Kidney (tissue), 14 donors: ENCODE results near the gene CCM2. TPM values are rescaled to one million over a fixed set of nuclear protein-coding genes. Genes with fewer than 3 reads are reported as not detected.

ENCODE experiments used
- DNase-seq, 5 donors: peaks; one replicate each; pipeline ENCODE4 v3.0.0-alpha.2; 2013 to 2020
- FAIRE-seq: peaks from 2 replicates; lab custom pipeline; 2012; peaks lifted over from hg19 to GRCh38; lab: Jason Lieb, UNC
- H3K27ac ChIP-seq, 2 donors: one replicate each; pipeline ENCODE4 v1.7.0; 2013; ENCODE audit warnings: low read depth in 2 of 2, low read length in 2 of 2, inconsistent platforms in 1 of 2
- H3K27me3 ChIP-seq: one replicate; pipeline ENCODE4 v1.7.1; 2013; ENCODE audit warnings: low read length, inconsistent platforms; ENCODE audit not compliant: control insufficient read depth, insufficient read depth
- H3K36me3 ChIP-seq, 3 donors: one replicate each; pipeline versions ENCODE4 v1.7.0 to v1.7.1; 2013; ENCODE audit warnings: low read length in 3 of 3, control low read depth in 1 of 3, inconsistent platforms in 1 of 3; ENCODE audit not compliant: insufficient read depth in 3 of 3, control insufficient read depth in 2 of 3
- H3K4me1 ChIP-seq, 3 donors: one replicate each; pipeline versions ENCODE4 v1.7.0 to v1.7.1; 2013; ENCODE audit warnings: low read length in 3 of 3, inconsistent platforms in 1 of 3, low read depth in 1 of 3; ENCODE audit not compliant: control insufficient read depth in 2 of 3, insufficient read depth in 2 of 3
- H3K4me3 ChIP-seq, 3 donors: one replicate each; pipeline versions ENCODE4 v1.7.0 to v1.8.1; 2013; ENCODE audit warnings: low read length in 3 of 3, control low read depth in 1 of 3, inconsistent platforms in 1 of 3
- H3K9ac ChIP-seq, 3 donors: one replicate each; pipeline versions ENCODE4 v1.7.0 to v1.7.1; 2013; ENCODE audit warnings: low read length in 3 of 3, control low read depth in 1 of 3, inconsistent platforms in 1 of 3
- H3K9me3 ChIP-seq, 3 donors: one replicate each; pipeline versions ENCODE4 v1.7.0 to v1.7.1; 2013; ENCODE audit warnings: low read length in 3 of 3, control low read depth in 1 of 3, inconsistent platforms in 1 of 3; ENCODE audit not compliant: control insufficient read depth in 2 of 3, insufficient read depth in 1 of 3
- intact Hi-C: fragments of 100-400 bp; cut with DNase I; formaldehyde crosslinking; loops from one replicate; pipeline ENCODE4 v1.11.1; 2022
- polyA plus RNA-seq: library from polyadenylated mRNA; stranded (reverse); fragments of 350-450 nt; fragmentation: Illumina TruSeq; extraction: RNeasy Lipid Tissue Mini Kit (QIAGEN cat#74804); gene quantifications from one replicate; pipeline ENCODE4 v1.2.3, GENCODE V29; 2014; ENCODE audit warnings: low read depth, low replicate concordance; ENCODE audit not compliant: insufficient read depth
- total RNA-seq: library from RNA; stranded (reverse); fragmentation: NEBNext Ultra II Directional; extraction: Animal tissue kit (Norgen Biotek cat#: 25700); gene quantifications from one replicate; pipeline ENCODE4 v1.2.1, GENCODE V29; 2021
- TF ChIP-seq, protein P1 (sequence below): IDR thresholded peaks from 3 replicates; pipeline ENCODE4 v1.5.1; 2012; ENCODE audit warnings: mild to moderate bottlenecking, moderate library complexity, borderline replicate concordance; ENCODE audit not compliant: insufficient read depth; ENCODE audit errors: extremely low read depth
- donor health status: control.
- donor health status: control.
- donor health status: control.
- donor health status: control.
- donor health status: control.
- donor health status: DM: yes; HTN: yes; CAD: no.
- donor health status: Normal renal cell carcinoma (clear cell type).

The CCM2 gene
- total and polyA plus RNA-seq, 2 donors from 2014 or later: 35.0 to 37.8 TPM

DNA sequence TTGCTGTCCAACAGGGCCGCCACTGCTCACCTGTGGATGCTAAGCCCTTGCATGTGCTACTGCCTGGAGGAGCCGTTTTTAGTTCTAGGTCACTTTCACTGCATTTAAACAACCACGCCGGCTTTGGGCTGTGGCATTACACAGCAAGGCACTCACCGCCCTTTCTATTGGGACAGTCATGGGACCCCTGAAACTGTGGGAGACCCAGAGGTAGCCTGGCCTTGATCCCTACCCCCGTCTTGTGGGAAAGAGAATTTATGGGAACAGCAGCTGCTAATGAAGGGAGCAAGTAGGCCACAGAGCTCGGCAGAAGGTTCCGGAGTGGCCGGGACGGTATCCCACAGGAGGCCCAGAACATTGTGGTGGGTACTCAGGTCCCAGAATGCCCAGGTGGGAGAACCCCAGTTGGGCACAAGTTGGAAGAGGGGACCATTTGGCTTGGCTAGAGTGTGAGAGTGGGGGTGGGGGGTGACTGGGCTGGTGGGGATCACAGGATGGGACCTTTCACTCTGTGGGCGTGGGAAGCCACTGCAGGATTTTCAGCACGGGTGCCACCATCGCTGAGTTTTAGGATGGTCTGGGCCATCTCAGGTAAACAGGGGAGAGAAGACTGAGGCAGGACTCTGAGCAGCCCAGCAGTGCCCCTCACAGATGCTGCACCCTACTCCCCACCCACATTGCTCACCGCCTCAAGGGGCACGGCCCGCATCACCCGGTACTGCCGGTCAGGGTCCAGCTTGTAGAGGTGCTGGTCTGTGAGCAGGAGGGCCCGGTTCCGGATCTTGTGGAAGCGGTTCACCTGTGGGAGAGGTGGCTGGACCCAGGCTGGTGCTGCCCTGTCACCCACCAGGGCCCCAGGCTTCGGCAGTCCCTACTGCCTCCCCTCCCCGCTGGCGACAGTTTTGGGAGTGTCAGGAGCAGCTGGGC, 36.4 kb upstream of the CCM2 start:
- DNase-seq: peak in 2 of 5 donors; percentile 9 to 41

GRCh38 chr7:44964384-44964830, 35.6 kb upstream of the CCM2 start:
- H3K9me3 ChIP-seq: no peaks in the 10 kb centered on the region
- no peaks in the 10 kb centered on the region for H3K27me3 ChIP-seq
- H3K4me1 ChIP-seq: peaks cover 0 to 4% (median 0%) of the 10 kb centered on the region in 3 donors
- H3K36me3 ChIP-seq: no peaks in the 10 kb centered on the region
- FAIRE-seq (no peak), DNase-seq (peak in 1 of 5 donors; percentile 8)
- TF ChIP-seq, protein P1, sequence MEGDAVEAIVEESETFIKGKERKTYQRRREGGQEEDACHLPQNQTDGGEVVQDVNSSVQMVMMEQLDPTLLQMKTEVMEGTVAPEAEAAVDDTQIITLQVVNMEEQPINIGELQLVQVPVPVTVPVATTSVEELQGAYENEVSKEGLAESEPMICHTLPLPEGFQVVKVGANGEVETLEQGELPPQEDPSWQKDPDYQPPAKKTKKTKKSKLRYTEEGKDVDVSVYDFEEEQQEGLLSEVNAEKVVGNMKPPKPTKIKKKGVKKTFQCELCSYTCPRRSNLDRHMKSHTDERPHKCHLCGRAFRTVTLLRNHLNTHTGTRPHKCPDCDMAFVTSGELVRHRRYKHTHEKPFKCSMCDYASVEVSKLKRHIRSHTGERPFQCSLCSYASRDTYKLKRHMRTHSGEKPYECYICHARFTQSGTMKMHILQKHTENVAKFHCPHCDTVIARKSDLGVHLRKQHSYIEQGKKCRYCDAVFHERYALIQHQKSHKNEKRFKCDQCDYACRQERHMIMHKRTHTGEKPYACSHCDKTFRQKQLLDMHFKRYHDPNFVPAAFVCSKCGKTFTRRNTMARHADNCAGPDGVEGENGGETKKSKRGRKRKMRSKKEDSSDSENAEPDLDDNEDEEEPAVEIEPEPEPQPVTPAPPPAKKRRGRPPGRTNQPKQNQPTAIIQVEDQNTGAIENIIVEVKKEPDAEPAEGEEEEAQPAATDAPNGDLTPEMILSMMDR: no peak
- no peak overlapping the region for H3K4me3 ChIP-seq
- no peak overlapping the region for H3K9ac ChIP-seq
- intact Hi-C loops: no loop called here
- no peak overlapping the region for H3K27ac ChIP-seq

More for the DNA sequence above, 36.4 kb upstream of the CCM2 start:
- Histone ChIP-seq H3K9me3 (no peaks in the 10 kb centered on the region), H3K27me3 (no peaks in the 10 kb centered on the region), H3K36me3 (no peaks in the 10 kb centered on the region), H3K27ac (no peak overlapping the region), H3K4me3 (no peak overlapping the region), H3K4me1 (peaks cover 0 to 4% (median 0%) of the 10 kb centered on the region in 3 donors), H3K9ac (no peak overlapping the region)
- TF ChIP-seq, protein P1: no peak
- intact Hi-C loops: no loop called here
- FAIRE-seq: no peak

DNA sequence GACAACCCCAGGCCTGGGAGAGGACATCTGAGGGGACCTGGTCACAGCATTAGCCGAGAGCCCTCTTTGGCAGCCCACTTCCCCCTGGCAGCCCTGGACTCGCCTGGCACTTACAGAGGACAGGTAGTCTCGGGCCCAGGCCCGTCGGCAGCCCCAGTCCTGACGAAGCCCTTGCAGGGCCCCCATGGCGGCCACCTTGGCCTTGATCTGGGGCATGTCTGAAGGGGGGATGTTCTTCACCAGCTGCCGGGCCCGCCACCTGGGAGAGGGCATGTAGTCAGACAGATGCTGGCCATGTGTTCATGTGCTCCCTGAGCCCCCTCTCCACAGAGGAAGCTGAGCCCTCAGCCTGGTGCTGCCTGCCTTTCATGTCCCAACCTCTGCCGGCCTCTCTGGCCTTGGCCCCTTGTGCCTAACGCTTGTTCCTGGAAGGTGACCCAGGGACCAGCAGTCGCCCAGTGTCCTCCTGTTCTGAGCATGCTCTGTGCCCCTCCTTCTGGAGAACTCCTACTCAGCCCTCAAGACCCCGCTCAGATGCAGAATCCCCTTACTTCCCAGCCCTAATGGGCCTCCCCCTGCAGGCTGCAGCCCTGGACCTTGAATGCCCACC, 35.1 kb upstream of the CCM2 start:
- no peak for FAIRE-seq
- Histone ChIP-seq H3K9me3 (no peaks in the 10 kb centered on the region), H3K4me3 (no peak overlapping the region), H3K27ac (no peak overlapping the region), H3K4me1 (peaks cover 0 to 4% (median 0%) of the 10 kb centered on the region in 3 donors), H3K9ac (no peak overlapping the region), H3K36me3 (no peaks in the 10 kb centered on the region), H3K27me3 (no peaks in the 10 kb centered on the region)
- peak in 2 of 5 donors; percentile 38 to 67 for DNase-seq
- intact Hi-C loops: no loop called here
- TF ChIP-seq, protein P1: no peak
